Ovary (tissue), 3 donors: ENCODE results near the gene SVIL.

Source experiments
- EP300 ChIP-seq: sonication (generic); formaldehyde crosslinking; IDR thresholded peaks from one replicate; pipeline ENCODE4 v1.6.1; 2017; ENCODE audit warnings: antibody characterized with exemption
- POLR2A ChIP-seq: fragments of 450-650 bp; IDR thresholded peaks from one replicate; pipeline ENCODE4 v1.6.1; 2017; ENCODE audit warnings: antibody characterized with exemption, mild to moderate bottlenecking, moderate library complexity
- TF ChIP-seq, protein P1 (sequence below), 3 donors: fragments of 450-650 bp in 2 of 3; fragments of 200-600 bp in 1 of 3; IDR thresholded peaks; one replicate each; pipeline versions ENCODE4 v1.5.1 to v1.8.0; 2016 to 2022; ENCODE audit warnings: antibody characterized with exemption in 3 of 3, mild to moderate bottlenecking in 1 of 3
- donor health status: DM: no; HTN: no; CAD: no.

- TF ChIP-seq, protein P1, sequence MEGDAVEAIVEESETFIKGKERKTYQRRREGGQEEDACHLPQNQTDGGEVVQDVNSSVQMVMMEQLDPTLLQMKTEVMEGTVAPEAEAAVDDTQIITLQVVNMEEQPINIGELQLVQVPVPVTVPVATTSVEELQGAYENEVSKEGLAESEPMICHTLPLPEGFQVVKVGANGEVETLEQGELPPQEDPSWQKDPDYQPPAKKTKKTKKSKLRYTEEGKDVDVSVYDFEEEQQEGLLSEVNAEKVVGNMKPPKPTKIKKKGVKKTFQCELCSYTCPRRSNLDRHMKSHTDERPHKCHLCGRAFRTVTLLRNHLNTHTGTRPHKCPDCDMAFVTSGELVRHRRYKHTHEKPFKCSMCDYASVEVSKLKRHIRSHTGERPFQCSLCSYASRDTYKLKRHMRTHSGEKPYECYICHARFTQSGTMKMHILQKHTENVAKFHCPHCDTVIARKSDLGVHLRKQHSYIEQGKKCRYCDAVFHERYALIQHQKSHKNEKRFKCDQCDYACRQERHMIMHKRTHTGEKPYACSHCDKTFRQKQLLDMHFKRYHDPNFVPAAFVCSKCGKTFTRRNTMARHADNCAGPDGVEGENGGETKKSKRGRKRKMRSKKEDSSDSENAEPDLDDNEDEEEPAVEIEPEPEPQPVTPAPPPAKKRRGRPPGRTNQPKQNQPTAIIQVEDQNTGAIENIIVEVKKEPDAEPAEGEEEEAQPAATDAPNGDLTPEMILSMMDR (IDR thresholded peaks at IDR 0.05): no peak
- TF ChIP-seq POLR2A: no peak
- TF ChIP-seq EP300: no peak
Observed at GRCh38 chr10:29428486-29428885, 206.3 kb downstream of the SVIL start.
